ENCODE data around the gene SLC10A7. TPM values are rescaled to one million over a fixed set of nuclear protein-coding genes. Genes with fewer than 3 reads are reported as not detected.

The SLC10A7 gene
- total and polyA plus RNA-seq, 9 of the 15 experiments (the other 6 are each of a cell fraction or from before 2014, with no cell fraction given): 6.4 to 22.8 (median 16.1) TPM

- TF ChIP-seq MGA (IDR thresholded peaks at IDR 0.05) (peak; percentile 44), SUPT5H (IDR thresholded peaks at IDR 0.05) (peak; percentile 74), EGR1 (conservative IDR thresholded peaks at IDR 0.05) (peak; percentile 10; the same call in 1 of the 2 replicates), ZNF512 (tag; IDR thresholded peaks at IDR 0.05) (no peak), MNT (conservative IDR thresholded peaks at IDR 0.05) (peak in 1 of 2 experiments; percentile 34; a peak in 3 of 4 replicates), GMEB1 (CRISPR knock-in tag; IDR thresholded peaks at IDR 0.05) (0 out of 2 replicates have a peak, but pooled peaks have one; percentile 7), ZNF830 (CRISPR knock-in tag; IDR thresholded peaks at IDR 0.05) (0 out of 2 replicates have a peak, but pooled peaks have one; percentile 55), RBBP5 (IDR thresholded peaks at IDR 0.05; ENCODE audit: borderline replicate concordance, insufficient read depth, low read length, poor library complexity, severe bottlenecking) (peak; percentile 36), ZFP36 (IDR thresholded peaks at IDR 0.05; ENCODE audit: low read depth, low read length, partially characterized antibody) (no peak)
Measured at GRCh38 chr4:146522098-146522868, 543 bp upstream of the SLC10A7 start (continued).

Data from K562 (cell line).